ENCODE measurements around the gene FRMD4A.

FRMD4A gene

DNA sequence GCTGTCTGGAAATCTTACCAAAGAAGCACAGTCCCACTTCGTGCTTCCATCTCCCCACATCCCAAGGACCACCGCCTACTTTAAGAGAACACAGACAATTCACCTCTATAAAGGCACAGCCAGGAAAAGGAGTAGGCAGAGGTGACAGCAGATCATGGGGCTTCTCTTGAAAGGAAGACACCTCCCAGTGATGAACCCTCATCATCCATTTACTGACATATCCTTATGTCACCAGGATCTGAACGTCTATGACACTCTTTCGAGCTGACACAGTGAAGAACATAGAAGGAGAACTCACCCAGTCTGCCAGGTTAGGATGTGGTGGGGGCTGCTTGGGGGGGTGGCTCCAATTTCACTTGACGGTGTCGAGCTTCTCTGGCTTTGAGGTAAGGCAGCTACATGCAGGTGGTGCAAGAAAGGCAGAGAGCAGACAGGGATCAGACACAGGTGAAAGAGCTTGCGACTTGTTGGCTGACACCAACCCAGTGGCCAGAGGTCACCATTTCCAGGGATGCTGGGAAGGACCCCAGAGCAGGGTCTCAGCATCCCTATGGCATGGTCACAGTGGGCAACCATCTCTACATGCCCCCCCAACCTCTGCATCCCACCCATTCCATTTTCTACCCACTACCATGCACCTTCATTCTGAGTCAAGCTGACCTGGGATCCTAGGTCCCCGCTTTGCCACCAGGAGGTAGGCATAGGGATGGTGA, 676.5 kb downstream of the FRMD4A start:
- no peak for DNase-seq

DNA sequence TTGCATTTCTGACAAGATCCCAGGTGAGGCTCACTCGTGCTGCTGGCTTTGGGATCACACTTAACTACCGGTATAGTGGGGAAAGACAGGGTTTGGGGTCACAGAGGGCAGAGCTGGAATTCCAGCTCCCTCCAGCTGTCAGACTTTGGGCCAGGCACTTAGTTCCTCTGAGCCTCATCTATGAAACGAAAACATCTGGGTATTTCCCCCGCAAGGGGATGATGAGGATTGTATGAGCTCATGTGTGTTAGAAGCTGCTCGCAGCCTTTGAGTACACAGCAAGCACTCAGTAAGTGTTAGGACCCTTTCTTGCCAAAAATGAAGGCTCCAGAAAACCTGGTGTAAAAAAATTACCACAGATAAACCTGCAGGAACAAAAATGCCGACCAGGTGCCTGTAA, 677.9 kb downstream of the FRMD4A start:
- DNase-seq = no peak

DNA sequence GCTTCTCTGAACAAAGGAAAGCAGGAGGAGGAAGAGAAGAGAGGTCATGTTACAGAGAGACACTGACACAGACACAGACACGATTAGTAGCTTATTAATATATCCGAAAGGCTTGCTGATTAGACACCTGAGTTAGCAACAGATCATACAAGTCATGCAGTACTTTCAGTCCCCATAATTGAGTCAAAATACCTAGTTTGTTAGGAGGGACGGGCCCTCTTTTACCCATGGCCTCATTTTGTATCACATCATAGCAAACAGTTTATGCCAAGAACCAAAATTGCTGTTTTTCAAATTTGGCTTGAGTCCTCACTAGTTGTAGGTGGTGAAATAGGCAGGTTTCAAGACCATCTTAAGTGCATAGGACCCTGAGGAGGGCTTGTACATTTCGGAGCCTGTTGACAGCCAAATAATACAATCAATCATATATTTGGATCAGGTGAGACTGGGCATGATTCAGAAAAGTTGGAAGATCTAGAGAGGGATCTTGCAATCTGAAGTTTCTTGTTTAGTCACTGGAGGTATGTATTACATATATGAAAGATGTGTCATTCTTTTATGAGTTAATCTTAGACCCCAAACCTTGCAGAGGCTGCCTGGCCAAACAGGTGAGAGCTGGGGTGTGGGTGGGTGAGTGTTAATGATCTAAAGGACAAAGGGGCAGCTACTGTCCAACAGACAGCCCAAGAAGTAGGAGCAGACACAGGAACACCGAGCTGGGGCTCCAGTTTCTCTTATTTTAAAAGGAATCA, 678.6 kb downstream of the FRMD4A start:
- no peak for DNase-seq

GRCh38 chr10:13650961-13651360, 679.8 kb downstream of the FRMD4A start:
- DNase-seq = no peak

DNA sequence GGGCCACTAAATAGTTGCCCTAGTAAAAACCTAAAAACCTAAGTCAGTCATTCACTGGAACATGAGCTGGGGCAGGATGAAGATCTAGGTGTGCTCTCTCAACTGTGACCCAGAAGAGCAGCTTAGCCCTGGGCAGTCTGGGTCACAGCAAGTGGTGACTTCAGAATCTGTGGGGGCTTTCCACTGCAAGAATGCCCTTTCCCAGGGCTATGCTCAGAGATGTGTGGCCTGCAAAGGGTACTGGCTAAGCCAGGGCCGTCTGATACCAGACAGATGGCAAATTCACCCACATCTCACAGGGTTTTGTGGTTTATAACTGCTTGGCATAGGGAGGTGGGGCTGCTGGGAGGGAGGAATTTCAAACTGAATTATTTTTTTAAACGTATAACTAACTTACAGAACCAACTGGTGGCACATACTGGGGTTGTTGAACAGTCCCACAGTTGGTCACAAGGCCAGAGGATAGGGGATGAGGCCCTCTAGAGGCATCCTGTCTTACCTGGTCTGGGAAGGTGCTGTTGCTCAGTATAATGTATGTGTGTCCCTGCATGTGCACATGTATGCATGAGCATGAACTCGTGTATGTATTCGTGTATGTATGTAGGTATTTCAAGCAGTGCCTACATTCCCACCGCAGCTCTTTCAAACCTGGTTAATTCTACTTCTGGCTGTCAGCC, 680.7 kb downstream of the FRMD4A start:
- no peak for DNase-seq

GRCh38 chr10:13648425-13648824, 682.3 kb downstream of the FRMD4A start:
- DNase-seq = no peak

DNA sequence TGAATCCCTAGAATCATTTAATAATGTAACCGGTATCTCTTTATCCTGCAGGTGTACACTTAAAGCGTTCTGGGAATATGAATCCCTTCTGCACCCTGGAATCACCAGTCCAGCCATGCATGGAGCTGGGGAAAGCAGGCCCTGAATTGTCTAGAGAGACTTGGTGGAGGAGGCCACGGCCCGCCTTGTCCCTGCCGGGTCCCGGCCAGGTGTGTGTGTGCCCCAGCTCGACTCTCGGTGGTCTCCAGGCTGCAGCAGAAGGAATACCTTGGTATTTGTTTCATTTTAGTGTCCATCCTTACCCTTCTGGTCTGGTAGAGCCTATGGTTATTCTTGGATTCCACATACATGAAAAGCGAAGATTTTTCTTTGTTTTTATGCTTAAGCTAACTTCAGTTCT, 685.9 kb downstream of the FRMD4A start:
- no peak for DNase-seq

DNA sequence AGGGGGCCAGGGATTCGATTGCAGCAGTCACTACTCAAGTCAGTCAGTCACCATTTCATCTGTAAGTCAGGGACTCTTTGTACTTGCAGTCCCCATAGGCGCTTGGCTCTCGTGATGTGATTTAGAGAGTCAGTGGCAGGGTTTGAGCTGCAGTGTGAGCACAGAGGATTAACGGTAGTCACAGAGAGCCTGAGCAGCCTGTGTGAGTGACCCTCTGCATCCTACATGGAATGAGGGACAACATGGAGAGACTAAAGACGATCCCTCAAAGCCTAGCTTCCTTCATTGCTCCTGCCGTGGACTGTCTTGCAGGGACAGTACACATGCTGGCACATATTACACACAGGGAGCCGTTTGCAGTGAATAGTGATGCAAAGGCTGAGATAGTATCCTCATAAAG, 687.7 kb downstream of the FRMD4A start:
- DNase-seq = no peak

DNA sequence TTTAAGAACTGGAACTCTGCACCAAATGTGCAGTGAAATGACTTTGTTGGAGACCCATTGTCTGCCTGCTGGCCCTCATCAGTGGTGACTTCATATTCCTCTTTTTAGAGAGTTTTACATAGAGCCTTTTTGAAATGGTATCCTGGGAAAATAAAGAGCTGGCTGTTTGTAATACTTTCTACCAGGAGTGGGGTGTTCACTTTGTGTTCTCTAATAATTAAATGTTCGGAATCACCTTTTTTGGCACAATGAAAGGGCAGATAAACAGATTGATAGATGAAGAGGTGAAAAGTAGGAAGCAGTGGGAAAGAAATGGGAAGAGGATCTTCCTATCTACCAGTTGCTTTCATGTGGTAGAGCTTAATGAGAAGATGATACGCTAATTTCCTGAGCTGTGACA, 688.4 kb downstream of the FRMD4A start:
- no peak for DNase-seq

GRCh38 chr10:13637894-13638293, 692.8 kb downstream of the FRMD4A start:
- DNase-seq = no peak

DNA sequence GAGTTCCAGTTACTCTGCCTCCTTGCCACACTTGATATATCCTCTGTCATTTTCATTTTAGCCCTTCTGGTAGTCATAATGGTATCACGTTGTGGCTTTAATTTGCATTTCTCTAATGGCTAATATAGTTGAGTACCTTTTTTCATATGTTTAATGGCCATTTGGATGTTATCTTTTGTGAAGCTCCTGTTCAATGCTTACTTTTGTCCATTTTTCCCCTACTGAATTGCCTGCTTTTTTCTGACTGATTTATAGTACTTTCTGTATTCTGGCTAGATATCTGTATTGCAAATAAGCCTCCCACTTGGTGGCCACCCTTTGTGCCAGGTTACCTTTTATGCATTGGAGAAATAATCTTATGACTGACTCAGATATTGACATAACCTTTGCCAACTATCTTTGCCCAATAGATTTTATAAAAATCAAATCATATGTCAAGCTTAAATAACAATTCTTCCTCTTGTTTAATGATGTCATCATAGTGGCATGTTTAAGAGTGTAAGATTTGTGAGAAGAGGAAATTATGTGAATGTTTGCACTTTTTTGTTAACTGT, 693.3 kb downstream of the FRMD4A start:
- no peak for DNase-seq

GRCh38 chr10:13636776-13637175, 693.9 kb downstream of the FRMD4A start:
- DNase-seq = no peak

- no peak for DNase-seq
Observed at GRCh38 chr10:13634207-13634606, 696.5 kb downstream of the FRMD4A start.

DNA sequence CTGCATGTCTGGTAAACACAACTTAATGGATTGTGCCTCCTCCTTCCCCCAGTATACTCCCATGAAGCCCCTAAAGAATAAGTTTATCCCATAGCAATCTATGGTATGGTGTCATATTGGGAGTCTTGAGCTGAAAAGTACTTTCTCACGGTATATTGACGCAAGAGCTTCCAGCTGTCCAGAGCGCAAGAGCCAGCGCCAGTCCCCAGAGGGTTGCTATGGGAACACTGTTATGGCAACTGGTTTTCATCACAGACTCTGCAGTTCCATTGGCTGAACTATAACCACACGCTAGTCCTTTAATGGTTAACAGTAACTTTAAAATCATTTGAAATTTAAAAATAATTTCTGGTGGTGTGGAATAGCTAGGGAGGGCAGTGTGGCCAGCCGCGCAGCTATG, 697.0 kb downstream of the FRMD4A start:
- DNase-seq = no peak

DNA sequence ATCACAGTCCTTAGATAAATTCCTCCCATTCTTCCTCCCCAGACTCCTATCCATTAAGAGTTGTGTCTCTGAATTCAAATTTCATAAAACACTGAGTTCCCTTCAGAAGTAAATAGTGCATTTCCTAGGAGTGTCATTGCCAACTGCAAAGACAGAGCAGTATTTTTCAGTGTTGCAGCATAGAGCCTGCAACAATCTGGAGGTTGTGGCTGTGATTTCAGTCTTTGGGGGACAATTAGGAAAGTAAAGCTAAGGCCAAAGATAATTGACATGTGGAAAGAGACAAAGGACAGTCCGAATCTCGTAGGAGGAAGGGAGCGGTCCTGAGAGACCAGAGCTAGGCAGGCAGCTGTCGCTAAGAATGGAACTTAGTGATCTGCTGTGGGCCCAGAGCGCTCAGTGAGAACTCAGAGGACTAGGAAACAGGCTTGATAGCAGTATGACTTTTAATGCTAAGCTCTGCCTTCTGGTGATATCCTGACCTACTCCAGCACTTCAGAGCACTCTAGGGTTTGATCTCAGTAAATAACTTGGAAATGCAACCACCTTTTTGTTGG, 697.8 kb downstream of the FRMD4A start:
- no peak for DNase-seq

DNA sequence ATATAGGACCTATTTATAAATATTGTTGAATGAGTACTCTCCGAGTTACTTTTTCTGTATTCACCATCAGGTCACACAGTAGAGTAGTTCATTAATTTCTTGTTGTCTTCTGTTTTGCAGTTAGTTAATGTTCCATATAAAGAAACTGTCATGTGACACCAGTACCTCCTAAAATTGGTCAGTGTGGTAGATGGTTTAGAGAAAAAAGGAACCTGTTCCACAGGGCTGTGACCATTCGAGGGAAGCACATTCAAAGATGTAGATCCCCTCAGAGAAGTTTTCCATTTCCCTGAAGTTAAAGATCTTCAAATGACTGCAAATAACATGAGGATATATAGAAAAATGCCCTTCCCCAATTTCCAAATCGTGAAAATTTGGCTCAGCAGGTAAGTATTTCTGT, 698.3 kb downstream of the FRMD4A start:
- DNase-seq = no peak

DNA sequence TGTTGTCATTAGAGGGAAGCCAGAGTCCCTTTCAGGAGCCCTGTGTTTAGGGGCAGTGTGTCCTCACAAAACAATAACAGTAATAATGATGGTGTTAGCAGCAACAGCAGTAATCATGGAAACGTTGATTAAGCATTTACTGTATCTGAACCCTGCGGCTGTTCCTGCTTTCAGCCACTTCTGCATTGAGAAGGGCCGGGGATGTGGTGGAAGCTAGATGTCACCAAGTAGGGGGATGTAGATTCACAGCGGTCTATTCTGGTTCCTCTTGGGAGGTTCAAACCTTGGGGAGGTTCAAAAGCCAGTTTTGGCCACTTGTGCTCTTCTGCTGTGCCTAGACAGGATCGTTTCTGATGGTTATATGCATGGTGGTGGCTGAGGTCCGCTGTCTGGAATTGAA, 699.1 kb downstream of the FRMD4A start:
- no peak for DNase-seq

GRCh38 chr10:13630231-13630630, 700.5 kb downstream of the FRMD4A start:
- no peak for DNase-seq

GRCh38 chr10:13629116-13629515, 701.6 kb downstream of the FRMD4A start:
- no peak for DNase-seq

- no peak for DNase-seq
Observed at GRCh38 chr10:13628661-13629060, 702.1 kb downstream of the FRMD4A start.

DNA sequence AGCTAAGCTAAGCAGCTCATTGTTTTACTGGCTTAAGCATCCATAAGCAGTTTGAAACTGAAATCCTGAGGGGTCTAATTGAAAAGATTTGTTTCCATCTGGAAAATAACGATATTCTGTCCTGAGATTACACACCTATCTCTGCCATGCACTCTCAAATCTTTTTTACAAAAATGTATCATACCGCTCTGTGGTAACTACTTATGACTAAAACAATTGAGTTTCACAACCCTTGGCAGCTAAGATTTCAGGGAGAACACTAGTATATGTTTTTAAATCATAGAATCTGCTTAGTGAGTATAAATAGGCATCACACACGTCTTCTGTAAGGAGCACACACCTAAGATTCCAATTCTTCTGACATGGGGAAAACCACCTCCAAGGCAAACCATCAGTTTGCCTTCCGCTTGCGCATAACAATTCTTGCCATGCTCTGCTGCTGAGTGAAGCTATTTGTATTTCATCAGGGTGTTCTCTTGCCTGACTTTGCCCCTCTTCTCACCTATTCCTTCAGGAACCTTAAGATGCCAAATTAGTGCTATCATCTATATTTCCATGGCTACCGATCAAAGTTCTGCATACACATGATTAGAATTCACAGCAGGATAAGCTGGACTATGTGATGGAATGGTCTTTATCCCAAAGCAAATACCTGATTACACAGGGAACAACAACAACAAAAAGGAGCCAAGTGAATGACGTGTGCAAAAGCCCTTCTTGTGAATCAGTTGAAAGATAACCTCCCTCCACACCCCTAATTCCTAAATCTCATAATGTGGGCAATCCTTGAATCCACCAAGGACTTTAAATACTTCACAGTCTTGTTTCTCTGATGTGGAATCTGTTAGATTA, 703.0 kb downstream of the FRMD4A start:
- DNase-seq = no peak

DNA sequence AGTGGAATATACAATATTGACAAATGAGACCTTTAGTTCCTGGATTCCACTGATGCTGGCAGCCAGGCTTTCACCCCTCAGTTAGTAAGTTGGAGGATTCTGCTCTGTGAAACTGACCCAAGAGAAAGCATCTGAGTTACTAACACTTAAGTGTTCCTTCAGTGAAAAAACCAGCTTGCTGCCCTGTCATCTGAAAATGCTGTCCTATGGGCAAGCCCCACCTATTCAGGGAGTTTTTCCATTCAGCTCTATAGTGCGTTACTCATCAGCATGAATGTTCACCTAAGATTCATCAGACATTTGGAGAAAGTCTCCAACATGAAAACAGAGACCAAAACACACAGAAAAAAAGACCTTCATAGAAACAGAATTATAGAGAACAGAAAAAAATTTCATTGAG, 706.1 kb downstream of the FRMD4A start:
- DNase-seq = no peak

DNA sequence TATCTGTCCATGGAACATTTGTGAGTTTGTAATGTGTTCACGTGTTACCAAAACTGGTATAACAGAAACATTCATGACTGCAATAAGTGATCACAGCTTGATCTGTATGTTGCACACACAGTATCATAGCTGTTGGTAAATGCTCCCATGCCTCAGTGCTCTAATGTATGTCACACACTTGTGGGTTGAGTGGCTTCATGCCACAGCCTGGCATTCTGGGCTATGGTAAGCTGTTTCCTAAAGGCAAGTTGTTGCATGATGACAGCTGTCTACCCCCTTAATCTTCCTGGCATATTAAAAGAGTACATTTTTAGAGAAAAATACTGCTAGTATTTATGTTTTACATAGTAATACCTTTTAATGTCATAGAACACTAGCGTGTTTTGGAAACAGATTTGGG, 708.8 kb downstream of the FRMD4A start:
- DNase-seq = no peak
